ENCODE measurements around the gene MRM3.

Gene MRM3

DNA sequence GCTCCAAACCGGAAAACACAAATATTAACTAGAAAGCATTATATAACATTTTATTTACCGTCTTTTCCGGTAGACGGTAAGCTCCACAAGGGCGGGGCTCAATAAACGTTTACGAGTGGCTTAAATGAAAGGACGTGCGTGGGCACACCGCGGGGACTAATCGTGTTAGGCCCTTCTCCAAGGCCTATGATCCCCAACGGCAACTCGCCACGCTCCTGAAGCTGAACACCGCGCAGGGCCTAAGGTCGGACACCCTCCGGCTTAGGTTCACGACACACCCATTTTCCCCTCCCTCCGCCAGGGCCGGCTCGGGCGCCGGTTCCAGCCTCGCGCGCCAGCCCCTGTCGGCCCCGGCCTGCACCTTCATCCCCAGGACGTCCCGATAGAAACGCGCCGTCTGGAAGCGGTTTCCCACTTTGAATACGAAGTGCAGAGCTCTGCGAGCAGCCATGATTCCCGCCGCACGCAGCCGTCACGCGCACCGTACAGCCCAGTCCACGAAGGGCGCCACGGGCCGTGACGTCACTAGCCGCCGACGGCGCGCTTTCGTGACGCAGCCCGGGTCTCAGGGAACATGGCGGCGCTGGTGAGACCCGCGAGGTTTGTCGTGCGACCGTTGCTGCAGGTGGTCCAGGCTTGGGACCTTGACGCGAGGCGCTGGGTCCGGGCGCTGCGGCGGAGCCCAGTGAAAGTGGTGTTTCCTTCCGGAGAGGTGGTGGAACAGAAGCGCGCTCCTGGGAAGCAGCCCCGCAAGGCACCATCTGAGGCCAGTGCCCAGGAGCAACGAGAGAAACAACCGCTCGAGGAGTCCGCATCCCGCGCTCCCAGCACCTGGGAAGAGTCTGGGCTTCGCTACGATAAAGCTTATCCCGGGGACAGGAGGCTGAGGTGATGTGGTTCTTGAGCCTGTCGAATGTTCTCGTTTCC is at the start of gene MRM3, which contains the start of gene GLOD4 (continued):
- TF ChIP-seq, protein P1, sequence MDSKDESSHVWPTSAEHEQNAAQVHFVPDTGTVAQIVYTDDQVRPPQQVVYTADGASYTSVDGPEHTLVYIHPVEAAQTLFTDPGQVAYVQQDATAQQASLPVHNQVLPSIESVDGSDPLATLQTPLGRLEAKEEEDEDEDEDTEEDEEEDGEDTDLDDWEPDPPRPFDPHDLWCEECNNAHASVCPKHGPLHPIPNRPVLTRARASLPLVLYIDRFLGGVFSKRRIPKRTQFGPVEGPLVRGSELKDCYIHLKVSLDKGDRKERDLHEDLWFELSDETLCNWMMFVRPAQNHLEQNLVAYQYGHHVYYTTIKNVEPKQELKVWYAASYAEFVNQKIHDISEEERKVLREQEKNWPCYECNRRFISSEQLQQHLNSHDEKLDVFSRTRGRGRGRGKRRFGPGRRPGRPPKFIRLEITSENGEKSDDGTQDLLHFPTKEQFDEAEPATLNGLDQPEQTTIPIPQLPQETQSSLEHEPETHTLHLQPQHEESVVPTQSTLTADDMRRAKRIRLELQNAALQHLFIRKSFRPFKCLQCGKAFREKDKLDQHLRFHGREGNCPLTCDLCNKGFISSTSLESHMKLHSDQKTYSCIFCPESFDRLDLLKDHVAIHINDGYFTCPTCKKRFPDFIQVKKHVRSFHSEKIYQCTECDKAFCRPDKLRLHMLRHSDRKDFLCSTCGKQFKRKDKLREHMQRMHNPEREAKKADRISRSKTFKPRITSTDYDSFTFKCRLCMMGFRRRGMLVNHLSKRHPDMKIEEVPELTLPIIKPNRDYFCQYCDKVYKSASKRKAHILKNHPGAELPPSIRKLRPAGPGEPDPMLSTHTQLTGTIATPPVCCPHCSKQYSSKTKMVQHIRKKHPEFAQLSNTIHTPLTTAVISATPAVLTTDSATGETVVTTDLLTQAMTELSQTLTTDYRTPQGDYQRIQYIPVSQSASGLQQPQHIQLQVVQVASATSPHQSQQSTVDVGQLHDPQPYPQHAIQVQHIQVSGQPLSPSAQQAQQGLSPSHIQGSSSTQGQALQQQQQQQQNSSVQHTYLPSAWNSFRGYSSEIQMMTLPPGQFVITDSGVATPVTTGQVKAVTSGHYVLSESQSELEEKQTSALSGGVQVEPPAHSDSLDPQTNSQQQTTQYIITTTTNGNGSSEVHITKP (tag by site-specific recombination; IDR thresholded peaks at IDR 0.05) = no peak; the same call in 1 of the 2 replicates
- TF ChIP-seq HIC1 (tag by site-specific recombination; IDR thresholded peaks at IDR 0.05) = no peak
- 0 out of 2 replicates have a peak, but pooled peaks have one; percentile 71 for TF ChIP-seq ZNF785 (tag by site-specific recombination; IDR thresholded peaks at IDR 0.05)
- peak; percentile 58 for TF ChIP-seq ZNF561 (tag by site-specific recombination; IDR thresholded peaks at IDR 0.05; ENCODE audit: borderline replicate concordance)
- no peak for TF ChIP-seq PRDM1 (tag by site-specific recombination; IDR thresholded peaks at IDR 0.05)
- TF ChIP-seq ZNF549 (tag by site-specific recombination; IDR thresholded peaks at IDR 0.05) = no peak
- no peak for TF ChIP-seq SETDB1 (IDR thresholded peaks at IDR 0.05; ENCODE audit: insufficient read length, low read length)
- no peak for TF ChIP-seq ZNF548 (tag by site-specific recombination; IDR thresholded peaks at IDR 0.05)
- TF ChIP-seq, protein P2, sequence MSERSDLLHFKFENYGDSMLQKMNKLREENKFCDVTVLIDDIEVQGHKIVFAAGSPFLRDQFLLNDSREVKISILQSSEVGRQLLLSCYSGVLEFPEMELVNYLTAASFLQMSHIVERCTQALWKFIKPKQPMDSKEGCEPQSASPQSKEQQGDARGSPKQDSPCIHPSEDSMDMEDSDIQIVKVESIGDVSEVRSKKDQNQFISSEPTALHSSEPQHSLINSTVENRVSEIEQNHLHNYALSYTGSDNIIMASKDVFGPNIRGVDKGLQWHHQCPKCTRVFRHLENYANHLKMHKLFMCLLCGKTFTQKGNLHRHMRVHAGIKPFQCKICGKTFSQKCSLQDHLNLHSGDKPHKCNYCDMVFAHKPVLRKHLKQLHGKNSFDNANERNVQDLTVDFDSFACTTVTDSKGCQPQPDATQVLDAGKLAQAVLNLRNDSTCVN (tag by site-specific recombination; optimal IDR thresholded peaks at IDR 0.05) = peak; percentile 90
- TF ChIP-seq, protein P3, sequence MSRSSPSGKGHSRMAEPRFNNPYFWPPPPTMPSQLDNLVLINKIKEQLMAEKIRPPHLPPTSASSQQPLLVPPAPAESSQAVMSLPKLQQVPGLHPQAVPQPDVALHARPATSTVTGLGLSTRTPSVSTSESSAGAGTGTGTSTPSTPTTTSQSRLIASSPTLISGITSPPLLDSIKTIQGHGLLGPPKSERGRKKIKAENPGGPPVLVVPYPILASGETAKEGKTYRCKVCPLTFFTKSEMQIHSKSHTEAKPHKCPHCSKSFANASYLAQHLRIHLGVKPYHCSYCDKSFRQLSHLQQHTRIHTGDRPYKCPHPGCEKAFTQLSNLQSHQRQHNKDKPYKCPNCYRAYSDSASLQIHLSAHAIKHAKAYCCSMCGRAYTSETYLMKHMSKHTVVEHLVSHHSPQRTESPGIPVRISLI (tag by site-specific recombination; IDR thresholded peaks at IDR 0.05) = no peak
- TF ChIP-seq, protein P4, sequence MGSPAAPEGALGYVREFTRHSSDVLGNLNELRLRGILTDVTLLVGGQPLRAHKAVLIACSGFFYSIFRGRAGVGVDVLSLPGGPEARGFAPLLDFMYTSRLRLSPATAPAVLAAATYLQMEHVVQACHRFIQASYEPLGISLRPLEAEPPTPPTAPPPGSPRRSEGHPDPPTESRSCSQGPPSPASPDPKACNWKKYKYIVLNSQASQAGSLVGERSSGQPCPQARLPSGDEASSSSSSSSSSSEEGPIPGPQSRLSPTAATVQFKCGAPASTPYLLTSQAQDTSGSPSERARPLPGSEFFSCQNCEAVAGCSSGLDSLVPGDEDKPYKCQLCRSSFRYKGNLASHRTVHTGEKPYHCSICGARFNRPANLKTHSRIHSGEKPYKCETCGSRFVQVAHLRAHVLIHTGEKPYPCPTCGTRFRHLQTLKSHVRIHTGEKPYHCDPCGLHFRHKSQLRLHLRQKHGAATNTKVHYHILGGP (tag by site-specific recombination; IDR thresholded peaks at IDR 0.05) = peak; percentile 33; the same call in 1 of the 2 replicates
- no peak for TF ChIP-seq ZNF830 (tag by site-specific recombination; IDR thresholded peaks at IDR 0.05; ENCODE audit: low read depth)
- no peak for TF ChIP-seq ZNF558 (tag by site-specific recombination; IDR thresholded peaks at IDR 0.05)
- TF ChIP-seq ZNF24 (tag by site-specific recombination; IDR thresholded peaks at IDR 0.05) = peak; percentile 71; the same call in 1 of the 2 replicates
- TF ChIP-seq, protein P5, sequence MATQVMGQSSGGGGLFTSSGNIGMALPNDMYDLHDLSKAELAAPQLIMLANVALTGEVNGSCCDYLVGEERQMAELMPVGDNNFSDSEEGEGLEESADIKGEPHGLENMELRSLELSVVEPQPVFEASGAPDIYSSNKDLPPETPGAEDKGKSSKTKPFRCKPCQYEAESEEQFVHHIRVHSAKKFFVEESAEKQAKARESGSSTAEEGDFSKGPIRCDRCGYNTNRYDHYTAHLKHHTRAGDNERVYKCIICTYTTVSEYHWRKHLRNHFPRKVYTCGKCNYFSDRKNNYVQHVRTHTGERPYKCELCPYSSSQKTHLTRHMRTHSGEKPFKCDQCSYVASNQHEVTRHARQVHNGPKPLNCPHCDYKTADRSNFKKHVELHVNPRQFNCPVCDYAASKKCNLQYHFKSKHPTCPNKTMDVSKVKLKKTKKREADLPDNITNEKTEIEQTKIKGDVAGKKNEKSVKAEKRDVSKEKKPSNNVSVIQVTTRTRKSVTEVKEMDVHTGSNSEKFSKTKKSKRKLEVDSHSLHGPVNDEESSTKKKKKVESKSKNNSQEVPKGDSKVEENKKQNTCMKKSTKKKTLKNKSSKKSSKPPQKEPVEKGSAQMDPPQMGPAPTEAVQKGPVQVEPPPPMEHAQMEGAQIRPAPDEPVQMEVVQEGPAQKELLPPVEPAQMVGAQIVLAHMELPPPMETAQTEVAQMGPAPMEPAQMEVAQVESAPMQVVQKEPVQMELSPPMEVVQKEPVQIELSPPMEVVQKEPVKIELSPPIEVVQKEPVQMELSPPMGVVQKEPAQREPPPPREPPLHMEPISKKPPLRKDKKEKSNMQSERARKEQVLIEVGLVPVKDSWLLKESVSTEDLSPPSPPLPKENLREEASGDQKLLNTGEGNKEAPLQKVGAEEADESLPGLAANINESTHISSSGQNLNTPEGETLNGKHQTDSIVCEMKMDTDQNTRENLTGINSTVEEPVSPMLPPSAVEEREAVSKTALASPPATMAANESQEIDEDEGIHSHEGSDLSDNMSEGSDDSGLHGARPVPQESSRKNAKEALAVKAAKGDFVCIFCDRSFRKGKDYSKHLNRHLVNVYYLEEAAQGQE (tag by site-specific recombination; IDR thresholded peaks at IDR 0.05) = peak; percentile 28
- TF ChIP-seq OVOL3 (tag by site-specific recombination; IDR thresholded peaks at IDR 0.05) = 0 out of 2 replicates have a peak, but pooled peaks have one; percentile 21
- TF ChIP-seq GLI4 (tag by site-specific recombination; IDR thresholded peaks at IDR 0.05) = peak; percentile 23; the same call in 1 of the 2 replicates
- TF ChIP-seq KLF7 (tag by site-specific recombination; IDR thresholded peaks at IDR 0.05; ENCODE audit: borderline replicate concordance) = peak; percentile 84; the same call in 1 of the 2 replicates
- TF ChIP-seq ZNF623 (tag by site-specific recombination; IDR thresholded peaks at IDR 0.05) = peak; percentile 30; the same call in 1 of the 2 replicates
- TF ChIP-seq ZNF335 (tag by site-specific recombination; conservative IDR thresholded peaks at IDR 0.05) = peak; percentile 98
- no peak for TF ChIP-seq ZNF521 (tag by site-specific recombination; IDR thresholded peaks at IDR 0.05)
- TF ChIP-seq ZNF416 (tag by site-specific recombination; IDR thresholded peaks at IDR 0.05) = no peak
- TF ChIP-seq ZFP3 (tag by site-specific recombination; IDR thresholded peaks at IDR 0.05; ENCODE audit: low read depth) = no peak

Data from HEK293 (cell line).